Suprapubic skin (tissue), 4 donors: Measurements from ENCODE around the gene PDE9A. TPM values are rescaled to one million over a fixed set of nuclear protein-coding genes. Genes with fewer than 3 reads are reported as not detected.

Experiments used
- DNase-seq, 2 donors: peaks; one replicate each; pipeline ENCODE4 v3.0.0-alpha.2; 2019; ENCODE audit warnings: low spot score in 2 of 2
- H3K27ac ChIP-seq: fragments of 200-600 bp; sonication (generic); one replicate; pipeline ENCODE4 v1.5.1; 2019
- H3K27me3 ChIP-seq: fragments of 200-600 bp; sonication (generic); one replicate; pipeline ENCODE4 v1.5.1; 2019
- H3K36me3 ChIP-seq: fragments of 200-600 bp; sonication (generic); one replicate; pipeline ENCODE4 v1.5.1; 2019
- H3K4me1 ChIP-seq: fragments of 200-600 bp; sonication (generic); one replicate; pipeline ENCODE4 v1.5.1; 2019
- H3K4me3 ChIP-seq: fragments of 200-600 bp; sonication (generic); one replicate; pipeline ENCODE4 v1.5.1; 2019; ENCODE audit warnings: mild to moderate bottlenecking
- H3K9me3 ChIP-seq: fragments of 200-600 bp; sonication (generic); one replicate; pipeline ENCODE4 v1.5.1; 2019
- CTCF ChIP-seq, 2 donors: fragments of 200-600 bp in 1 of 2; fragments of 450-650 bp in 1 of 2; sonication (generic) in 1 of 2; IDR thresholded peaks; one replicate each; pipeline ENCODE4 v1.5.1; 2016 to 2019; ENCODE audit warnings: antibody characterized with exemption in 2 of 2, mild to moderate bottlenecking in 1 of 2, moderate library complexity in 1 of 2
- EP300 ChIP-seq: sonication (generic); formaldehyde crosslinking; IDR thresholded peaks from one replicate; pipeline ENCODE4 v1.6.1; 2017; ENCODE audit warnings: antibody characterized with exemption
- POLR2A ChIP-seq, 2 donors: fragments of 450-650 bp; IDR thresholded peaks; one replicate each; pipeline ENCODE4 v1.6.1; 2017; ENCODE audit warnings: antibody characterized with exemption in 2 of 2, mild to moderate bottlenecking in 2 of 2, moderate library complexity in 2 of 2
- POLR2AphosphoS5 ChIP-seq, 3 donors: sonication (generic); formaldehyde crosslinking; IDR thresholded peaks; one replicate each; pipeline ENCODE4 v1.6.1; 2017; ENCODE audit warnings: antibody characterized with exemption in 3 of 3
- WGBS: methylation state at CpG from one replicate; pipeline ENCODE4 v1.1.5; 2018; 5-methylcytosine and 5-hydroxymethylcytosine counted together
- total RNA-seq, 4 donors: library from RNA; depleted of rRNA; stranded (reverse); fragments of >200 nt; gene quantifications; one replicate each; pipeline ENCODE4 v1.1.0, GENCODE V29; 2016

PDE9A gene
- total RNA-seq, 4 donors from 2014 or later: 4.5 to 12.0 (median 7.1) TPM

- Histone ChIP-seq H3K27ac (no peak overlapping the region), H3K36me3 (no peaks in the 10 kb centered on the region), H3K4me1 (peaks cover 25% of the 10 kb centered on the region), H3K27me3 (peaks cover 17% of the 10 kb centered on the region), H3K4me3 (no peak overlapping the region), H3K9me3 (no peaks in the 10 kb centered on the region)
- TF ChIP-seq EP300 (no peak), POLR2A (IDR thresholded peaks at IDR 0.05) (no peak), POLR2AphosphoS5 (IDR thresholded peaks at IDR 0.05) (no peak), CTCF (IDR thresholded peaks at IDR 0.05) (no peak)
- 90% methylated on average over 8 of the region's 8 CpGs for WGBS
- no peak for DNase-seq
Measured at GRCh38 chr21:42639646-42640152, 13.7 kb upstream of the PDE9A start.

GRCh38 chr21:42640486-42640885 is 12.9 kb upstream of the PDE9A start:
- H3K27ac ChIP-seq: no peak overlapping the region
- peaks cover 17% of the 10 kb centered on the region for H3K27me3 ChIP-seq

DNA sequence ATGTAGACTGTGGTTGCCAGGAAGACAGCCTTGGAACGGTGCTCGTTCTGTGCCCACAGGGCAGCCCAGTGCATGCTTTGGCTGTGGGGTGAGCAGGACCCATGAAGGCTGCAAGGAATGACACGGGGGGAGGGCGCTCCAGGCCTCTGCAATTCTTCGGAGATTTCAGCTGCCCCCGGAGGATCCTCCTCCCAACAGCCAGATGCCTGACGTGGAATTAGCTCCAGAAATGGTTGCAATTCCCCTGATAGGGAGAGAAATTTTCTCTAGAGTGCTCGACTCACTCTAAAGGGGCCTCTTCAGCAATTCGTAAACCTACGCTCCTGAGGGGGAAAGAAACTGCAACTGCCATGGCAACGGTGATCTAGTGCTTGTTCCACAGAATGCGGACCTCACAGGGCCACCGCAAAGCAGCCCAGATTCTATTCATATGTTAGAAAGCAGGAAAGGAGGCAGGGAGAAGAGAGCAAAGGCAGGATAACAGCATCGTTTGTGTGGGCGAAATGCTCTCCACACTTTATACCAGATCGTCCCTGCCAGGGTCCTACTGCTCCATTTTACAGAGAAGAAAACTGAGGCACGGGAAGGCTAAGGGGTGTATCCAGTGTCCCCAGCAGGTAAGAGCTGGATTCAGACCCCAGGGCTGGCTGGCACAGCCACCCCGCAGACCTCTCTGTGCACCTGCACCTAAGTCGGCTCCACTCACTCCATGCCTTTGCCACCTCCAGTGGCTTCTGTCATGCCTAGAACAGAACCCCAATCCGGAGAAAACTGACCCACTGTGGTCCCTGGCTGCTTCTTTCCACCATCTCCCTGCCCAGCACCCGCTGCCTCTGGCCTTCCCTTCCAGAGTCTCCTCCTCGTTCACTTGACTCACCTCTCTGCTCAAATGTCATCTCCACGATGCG is 11.9 kb upstream of the PDE9A start:
- no peak for TF ChIP-seq CTCF (IDR thresholded peaks at IDR 0.05)
- TF ChIP-seq POLR2A (IDR thresholded peaks at IDR 0.05): no peak
- TF ChIP-seq POLR2AphosphoS5 (IDR thresholded peaks at IDR 0.05): no peak
- no peak for TF ChIP-seq EP300
- H3K4me1 ChIP-seq: peaks cover 20% of the 10 kb centered on the region
- peaks cover 17% of the 10 kb centered on the region for H3K27me3 ChIP-seq
- no peak overlapping the region for H3K27ac ChIP-seq
- no peak overlapping the region for H3K4me3 ChIP-seq
- H3K9me3 ChIP-seq: no peaks in the 10 kb centered on the region
- no peaks in the 10 kb centered on the region for H3K36me3 ChIP-seq
- WGBS: 63% methylated on average over 22 of the region's 24 CpGs
- no peak for DNase-seq

More at GRCh38 chr21:42640486-42640885, 12.9 kb upstream of the PDE9A start:
- no peak overlapping the region for H3K4me3 ChIP-seq
- H3K4me1 ChIP-seq: peaks cover 25% of the 10 kb centered on the region
- no peaks in the 10 kb centered on the region for H3K9me3 ChIP-seq
- DNase-seq: no peak
- no peaks in the 10 kb centered on the region for H3K36me3 ChIP-seq
- 19% methylated on average over 4 of the region's 4 CpGs for WGBS
- TF ChIP-seq POLR2A (IDR thresholded peaks at IDR 0.05): no peak
- no peak for TF ChIP-seq EP300
- TF ChIP-seq POLR2AphosphoS5 (IDR thresholded peaks at IDR 0.05): no peak
- TF ChIP-seq CTCF (IDR thresholded peaks at IDR 0.05): no peak

- TF ChIP-seq CTCF (IDR thresholded peaks at IDR 0.05) (no peak), POLR2AphosphoS5 (IDR thresholded peaks at IDR 0.05) (no peak), EP300 (no peak), POLR2A (IDR thresholded peaks at IDR 0.05) (no peak)
- Histone ChIP-seq H3K27ac (no peak overlapping the region), H3K4me1 (peaks cover 15% of the 10 kb centered on the region), H3K4me3 (no peak overlapping the region), H3K27me3 (peaks cover 17% of the 10 kb centered on the region), H3K9me3 (no peaks in the 10 kb centered on the region), H3K36me3 (no peaks in the 10 kb centered on the region)
- 71% methylated on average over 7 of the region's 8 CpGs for WGBS
- no peak for DNase-seq
Measured at GRCh38 chr21:42642219-42642745, 11.1 kb upstream of the PDE9A start.
